ENCODE results near the gene LCN2. TPM values are rescaled to one million over a fixed set of nuclear protein-coding genes. Genes with fewer than 3 reads are reported as not detected.
A peak's percentile ranks its signal among the peaks of the same experiment; 100 is the strongest.

LCN2 gene
- total RNA-seq, 2 experiments from 2014 or later, result not detected

- Mint-ChIP-seq H3K27ac (peak overlapping the region; percentile 47), H3K36me3 (ENCODE audit: low read depth) (peaks cover 47% of the 10 kb centered on the region), H3K4me3 (no peak overlapping the region), H3K27me3 (no peaks in the 10 kb centered on the region), H3K4me1 (ENCODE audit: low read depth) (peaks cover 20% of the 10 kb centered on the region), H3K9me3 (no peaks in the 10 kb centered on the region)
- DNase-seq (no peak), ATAC-seq (ENCODE audit: poor library complexity) (no peak)
- no peak overlapping the region for H3K27ac ChIP-seq (ENCODE audit: low read depth in 1 of 2, low read length in 2 of 2)
- no peaks in the 10 kb centered on the region for H3K9me3 ChIP-seq (ENCODE audit: control insufficient read depth in 1 of 2, insufficient read depth in 1 of 2, low read length in 2 of 2)
- no peak overlapping the region for H3K4me3 ChIP-seq (ENCODE audit: low read length)
- TF ChIP-seq CTCF (IDR thresholded peaks at IDR 0.05), result no peak
- no peaks in the 10 kb centered on the region for H3K27me3 ChIP-seq (ENCODE audit: control insufficient read depth in 1 of 2, insufficient read depth in 2 of 2, low read length in 2 of 2)
- intact Hi-C loops (cut with DNase I, micrococcal nuclease), result no loop called here
- H3K36me3 ChIP-seq (ENCODE audit: insufficient read depth, low read length), result peaks cover 45% of the 10 kb centered on the region
- peaks cover 24% of the 10 kb centered on the region for H3K4me1 ChIP-seq (ENCODE audit: insufficient read depth, low read length)
- ChIA-PET CTCF (interaction anchor here (1.5 kb wide), 1 partner anchor 9 kb away, joined by 4 read pairs; no protein-coding TSS in a partner anchor), POLR2A (no interaction called here)
Observed at GRCh38 chr9:128163027-128163515, 13.8 kb downstream of the LCN2 start.

- peaks cover 24% of the 10 kb centered on the region for H3K4me1 ChIP-seq (ENCODE audit: insufficient read depth, low read length)
- Mint-ChIP-seq H3K27ac (no peak overlapping the region), H3K36me3 (ENCODE audit: low read depth) (peaks cover 52% of the 10 kb centered on the region), H3K4me3 (no peak overlapping the region), H3K9me3 (no peaks in the 10 kb centered on the region), H3K4me1 (ENCODE audit: low read depth) (peaks cover 20% of the 10 kb centered on the region), H3K27me3 (no peaks in the 10 kb centered on the region)
- intact Hi-C loops (cut with DNase I, micrococcal nuclease), result no loop called here
- no peak overlapping the region for H3K27ac ChIP-seq (ENCODE audit: low read depth in 1 of 2, low read length in 2 of 2)
- H3K9me3 ChIP-seq (ENCODE audit: control insufficient read depth in 1 of 2, insufficient read depth in 1 of 2, low read length in 2 of 2), result no peaks in the 10 kb centered on the region
- no peak for TF ChIP-seq CTCF (IDR thresholded peaks at IDR 0.05)
- POLR2A ChIA-PET, result no interaction called here
- H3K4me3 ChIP-seq (ENCODE audit: low read length), result no peak overlapping the region
- no peaks in the 10 kb centered on the region for H3K27me3 ChIP-seq (ENCODE audit: control insufficient read depth in 1 of 2, insufficient read depth in 2 of 2, low read length in 2 of 2)
- CTCF ChIA-PET, result interaction anchor here (1.5 kb wide), 1 partner anchor 8 kb away, joined by 4 read pairs; no protein-coding TSS in a partner anchor
- DNase-seq (no peak), ATAC-seq (ENCODE audit: poor library complexity) (no peak)
- peaks cover 49% of the 10 kb centered on the region for H3K36me3 ChIP-seq (ENCODE audit: insufficient read depth, low read length)
Observed at GRCh38 chr9:128163523-128164306, 14.5 kb downstream of the LCN2 start.

GRCh38 chr9:128164307-128164885, 15.1 kb downstream of the LCN2 start:
- Histone ChIP-seq H3K9me3 (ENCODE audit: control insufficient read depth in 1 of 2, insufficient read depth in 1 of 2, low read length in 2 of 2) (no peaks in the 10 kb centered on the region), H3K27me3 (ENCODE audit: control insufficient read depth in 1 of 2, insufficient read depth in 2 of 2, low read length in 2 of 2) (no peaks in the 10 kb centered on the region), H3K36me3 (ENCODE audit: insufficient read depth, low read length) (peaks cover 56% of the 10 kb centered on the region), H3K27ac (ENCODE audit: low read depth in 1 of 2, low read length in 2 of 2) (no peak overlapping the region), H3K4me3 (ENCODE audit: low read length) (no peak overlapping the region), H3K4me1 (ENCODE audit: insufficient read depth, low read length) (peaks cover 20% of the 10 kb centered on the region)
- Mint-ChIP-seq H3K4me1 (ENCODE audit: low read depth) (peaks cover 17% of the 10 kb centered on the region), H3K27ac (no peak overlapping the region), H3K27me3 (no peaks in the 10 kb centered on the region), H3K36me3 (ENCODE audit: low read depth) (peaks cover 58% of the 10 kb centered on the region), H3K9me3 (no peaks in the 10 kb centered on the region), H3K4me3 (no peak overlapping the region)
- ATAC-seq (ENCODE audit: poor library complexity), result no peak
- ChIA-PET CTCF (no interaction called here), POLR2A (no interaction called here)
- no peak for DNase-seq
- TF ChIP-seq CTCF (IDR thresholded peaks at IDR 0.05), result no peak
- intact Hi-C loops (cut with DNase I, micrococcal nuclease), result no loop called here
